SH-SY5Y (cell line): ENCODE measurements around the gene HNRNPUL2.

Experiments
- GATA2 ChIP-seq: IDR thresholded peaks from 2 replicates; pipeline ENCODE4 v1.6.1; 2011; ENCODE audit warnings: mild to moderate bottlenecking, low read depth, low read length
- GATA3 ChIP-seq: IDR thresholded peaks from 2 replicates; pipeline ENCODE4 v1.6.1; 2011; ENCODE audit warnings: low read depth, mild to moderate bottlenecking, low read length, moderate library complexity

The HNRNPUL2 gene

DNA sequence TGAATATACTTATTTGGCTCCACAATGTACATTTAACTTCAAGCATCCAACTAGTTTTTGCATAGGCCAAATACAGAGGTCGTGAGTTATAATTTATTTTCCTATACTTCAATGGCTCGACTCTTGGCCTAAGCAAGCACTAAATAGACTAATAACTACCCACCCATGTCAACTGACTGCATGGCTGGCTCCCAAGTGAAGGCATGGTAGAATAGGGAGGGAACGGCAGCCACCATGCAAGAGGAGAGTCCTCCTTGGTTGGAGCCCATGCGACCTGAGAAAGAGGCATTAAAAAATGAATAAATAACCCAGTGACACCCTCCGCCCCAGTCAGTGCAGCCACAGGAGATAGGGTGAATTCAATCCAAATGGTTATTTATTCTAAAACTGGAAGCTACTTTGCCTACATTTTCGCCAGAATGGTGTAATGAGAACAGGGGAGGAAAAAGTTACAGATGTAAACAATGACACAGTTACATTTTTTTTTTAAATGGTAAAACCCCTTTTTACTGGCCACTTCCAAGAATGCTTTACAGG, 14.9 kb downstream of the HNRNPUL2 start:
- no peak for TF ChIP-seq GATA2
- TF ChIP-seq GATA3, result no peak

DNA sequence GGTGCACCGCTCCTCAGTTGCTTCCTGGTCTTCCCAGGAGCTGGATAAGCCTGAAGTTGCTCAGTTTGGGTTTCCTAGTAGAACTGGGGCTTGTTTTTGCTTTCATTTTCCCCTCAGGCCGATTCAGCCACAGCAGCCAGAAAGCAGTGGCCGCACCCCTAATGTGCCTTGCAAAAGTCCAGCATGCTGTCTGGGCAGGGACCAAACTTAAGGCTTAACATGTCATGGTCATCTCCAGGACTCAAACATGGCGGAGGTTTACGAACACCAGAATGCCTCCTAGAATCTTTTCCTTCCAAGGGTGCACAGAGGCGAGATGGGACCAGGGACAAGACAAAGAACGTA, 17.3 kb downstream of the HNRNPUL2 start:
- TF ChIP-seq GATA2 (no peak), GATA3 (no peak)

DNA sequence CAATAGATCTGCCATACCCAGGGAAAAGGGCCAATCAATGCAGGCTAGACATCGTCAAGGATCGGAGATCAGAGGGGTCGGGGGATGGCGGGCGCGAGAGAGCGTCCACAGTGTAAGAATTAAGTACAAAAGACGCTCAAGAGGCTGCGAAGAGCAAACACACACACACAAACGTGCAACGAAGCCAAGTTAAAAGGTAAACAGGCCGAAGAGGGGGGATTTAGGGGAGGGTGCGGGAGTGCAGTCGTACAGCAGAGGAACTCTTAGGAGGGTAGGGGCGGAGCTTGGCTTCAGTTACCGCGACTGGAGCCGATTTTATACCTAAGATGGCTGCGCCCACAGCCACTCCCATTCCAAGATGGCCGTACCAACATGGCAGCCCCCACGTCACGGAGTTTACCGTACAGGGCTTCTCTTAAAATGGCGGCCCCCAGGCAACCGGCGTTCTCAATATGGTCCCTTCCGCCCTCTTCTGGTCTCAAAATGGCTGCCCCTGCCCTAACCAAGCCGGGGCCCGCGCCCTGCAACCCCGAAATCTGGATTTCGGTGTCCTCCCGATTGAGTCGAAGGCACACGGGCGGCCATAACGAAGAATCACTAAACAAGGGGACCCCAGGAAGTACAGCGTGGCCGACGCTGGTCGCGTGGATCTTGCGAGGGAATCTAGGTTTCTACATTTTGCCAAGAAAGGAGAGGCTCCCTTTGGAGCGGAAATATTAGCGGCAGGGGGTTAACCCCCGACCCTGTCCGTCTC, 17.8 kb downstream of the HNRNPUL2 start:
- TF ChIP-seq GATA2, result no peak
- no peak for TF ChIP-seq GATA3

DNA sequence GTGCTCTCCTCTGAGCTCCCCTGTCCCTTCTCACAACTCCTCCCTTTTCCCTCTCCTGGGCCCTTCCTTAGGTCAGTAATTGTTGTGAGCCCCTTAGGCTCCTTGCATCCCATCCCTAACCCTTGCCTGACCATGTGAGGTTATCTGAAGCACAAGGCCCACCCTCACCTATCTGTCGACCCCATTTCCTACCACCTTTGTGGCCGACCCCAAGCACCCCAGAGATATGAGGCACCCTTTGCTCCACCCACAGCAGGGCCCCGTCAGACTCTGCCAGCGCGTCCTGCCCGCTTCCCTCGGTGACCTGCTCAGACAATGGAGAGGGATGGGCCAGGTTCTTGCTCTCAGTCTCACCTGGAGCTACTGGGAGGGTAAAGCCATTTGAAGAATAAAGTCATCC, 18.5 kb downstream of the HNRNPUL2 start:
- TF ChIP-seq GATA2 (no peak), GATA3 (no peak)

- TF ChIP-seq GATA3, result no peak
- TF ChIP-seq GATA2, result no peak
Observed at GRCh38 chr11:62708392-62708791, 18.9 kb downstream of the HNRNPUL2 start.

DNA sequence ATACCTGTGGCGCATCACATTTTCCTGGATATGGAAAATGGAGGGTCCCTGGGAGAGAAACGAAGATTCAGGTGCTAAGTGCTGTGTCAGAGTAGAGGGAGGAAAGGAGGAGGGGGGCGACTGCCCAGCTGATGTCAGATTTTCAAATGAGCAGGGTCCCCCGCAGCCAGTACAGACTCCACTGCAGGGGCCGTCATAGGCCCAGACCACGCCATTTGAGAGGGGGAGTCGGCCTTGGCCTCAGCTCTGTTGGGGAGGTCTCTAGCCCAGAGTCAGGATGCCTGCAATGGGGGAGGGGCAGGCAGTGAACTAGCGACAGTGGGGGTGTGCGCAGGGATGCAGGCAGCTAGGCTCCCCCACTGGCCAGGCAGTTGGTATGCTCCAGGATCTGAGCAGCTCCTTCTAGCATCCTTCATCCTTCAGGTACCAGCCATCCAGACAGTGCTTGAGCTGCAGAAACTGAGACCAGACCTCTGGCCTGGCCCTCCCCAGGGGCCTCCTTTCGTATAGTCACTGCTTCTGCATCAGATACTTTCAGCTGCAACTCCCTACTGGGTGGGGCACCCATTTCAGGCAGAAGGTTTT, 19.9 kb downstream of the HNRNPUL2 start, which contains the start of the genes BSCL2 and GNG3:
Gene BSCL2, minus strand, starts transcription at position 148 of the 585 bp plus-strand sequence. CDS start 229 bp downstream, outside the sequence.
Gene GNG3, plus strand, starts transcription at position 400 of the 585 bp plus-strand sequence. CDS start 620 bp downstream, outside the sequence.
- TF ChIP-seq GATA3, result no peak

- no peak for TF ChIP-seq GATA3
- no peak for TF ChIP-seq GATA2
Observed at GRCh38 chr11:62706850-62707247, 20.4 kb downstream of the HNRNPUL2 start.

DNA sequence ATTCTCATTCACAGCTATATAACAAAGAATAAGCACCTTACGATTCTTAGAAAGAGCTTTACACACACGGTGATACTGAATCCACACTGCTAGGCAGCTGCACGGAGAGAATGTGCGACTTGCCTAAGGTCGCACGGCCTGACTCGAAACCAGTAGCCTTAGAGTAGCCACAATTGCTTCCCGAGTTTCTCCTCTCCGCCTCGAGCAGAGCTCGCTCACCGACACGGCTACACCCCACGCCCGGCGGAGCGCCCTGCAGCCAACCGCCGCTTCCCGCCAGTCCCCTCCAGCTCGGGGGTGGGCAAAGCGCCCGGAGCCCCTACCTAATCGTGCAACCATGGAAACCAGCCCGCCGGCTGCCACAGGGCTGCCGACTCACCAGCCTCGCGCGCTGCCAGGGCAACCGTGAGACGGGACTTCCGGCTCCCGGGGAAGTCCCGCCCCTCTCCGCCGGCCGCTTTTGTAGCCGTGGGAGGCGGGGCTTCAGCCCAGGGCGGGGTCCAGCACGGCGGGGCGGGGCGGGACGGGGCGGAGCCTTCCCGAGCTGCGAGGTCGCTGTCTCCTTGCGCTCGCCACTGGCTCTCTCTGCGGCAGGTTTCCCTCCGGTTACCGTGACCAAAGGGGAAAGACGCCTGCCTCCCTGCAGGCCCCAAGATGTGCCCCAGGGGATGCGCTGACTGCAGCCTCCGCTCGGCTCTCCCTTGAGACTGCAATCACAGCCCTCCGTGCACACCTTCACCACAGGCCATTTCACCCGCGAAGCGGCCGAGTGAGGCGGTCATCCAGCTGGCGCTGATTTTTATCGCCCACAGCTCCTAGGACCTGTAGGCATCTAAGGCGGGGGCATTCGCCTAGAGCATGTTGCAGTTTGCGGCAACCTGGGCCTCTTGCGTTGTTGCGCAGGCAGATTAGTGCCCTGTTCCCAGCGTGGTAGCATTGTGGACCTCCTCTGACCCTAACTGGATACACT, 21.1 kb downstream of the HNRNPUL2 start:
- no peak; the same call in 1 of the 2 replicates for TF ChIP-seq GATA3
- peak; percentile 90 for TF ChIP-seq GATA2

DNA sequence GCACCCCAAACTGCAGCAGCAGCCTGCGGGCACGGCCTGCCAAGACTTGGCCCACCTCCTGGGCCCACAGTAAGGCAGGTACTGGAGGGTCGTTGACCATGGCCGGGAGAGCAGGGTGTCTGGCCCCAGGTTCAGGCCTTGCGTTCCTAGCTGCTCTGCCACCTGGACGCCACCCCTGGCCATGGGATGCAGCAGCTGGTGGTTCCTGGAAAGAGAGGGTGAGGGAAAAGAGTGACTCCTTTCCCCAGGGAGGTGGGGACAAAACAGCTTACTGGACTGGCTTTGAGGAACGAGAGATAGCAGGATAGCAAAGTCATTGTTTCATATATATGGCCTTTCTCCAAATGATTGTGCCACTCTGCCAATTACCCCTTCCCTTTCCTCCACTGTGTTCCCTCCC, 21.8 kb downstream of the HNRNPUL2 start:
- TF ChIP-seq GATA2, result no peak
- no peak for TF ChIP-seq GATA3

DNA sequence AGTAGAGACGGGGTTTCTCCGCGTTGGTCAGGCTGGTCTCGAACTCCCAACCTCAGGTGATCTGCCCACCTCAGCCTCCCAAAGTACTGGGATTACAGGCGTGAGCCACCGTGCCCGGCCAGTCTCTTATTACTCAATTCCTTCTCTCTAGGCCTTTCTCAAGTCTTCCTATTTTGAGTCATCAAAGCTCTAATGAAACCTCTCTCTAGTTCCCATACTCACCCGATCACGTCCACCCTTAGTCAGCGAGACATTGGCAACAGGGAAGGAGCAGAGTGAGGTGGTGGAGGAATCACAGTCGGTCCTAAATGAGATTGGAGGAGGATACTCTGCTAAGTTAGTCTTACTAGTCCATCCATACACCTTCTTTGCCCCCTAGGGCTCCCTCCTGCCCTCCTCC, 25.0 kb downstream of the HNRNPUL2 start:
- TF ChIP-seq GATA2, result no peak
- no peak for TF ChIP-seq GATA3

DNA sequence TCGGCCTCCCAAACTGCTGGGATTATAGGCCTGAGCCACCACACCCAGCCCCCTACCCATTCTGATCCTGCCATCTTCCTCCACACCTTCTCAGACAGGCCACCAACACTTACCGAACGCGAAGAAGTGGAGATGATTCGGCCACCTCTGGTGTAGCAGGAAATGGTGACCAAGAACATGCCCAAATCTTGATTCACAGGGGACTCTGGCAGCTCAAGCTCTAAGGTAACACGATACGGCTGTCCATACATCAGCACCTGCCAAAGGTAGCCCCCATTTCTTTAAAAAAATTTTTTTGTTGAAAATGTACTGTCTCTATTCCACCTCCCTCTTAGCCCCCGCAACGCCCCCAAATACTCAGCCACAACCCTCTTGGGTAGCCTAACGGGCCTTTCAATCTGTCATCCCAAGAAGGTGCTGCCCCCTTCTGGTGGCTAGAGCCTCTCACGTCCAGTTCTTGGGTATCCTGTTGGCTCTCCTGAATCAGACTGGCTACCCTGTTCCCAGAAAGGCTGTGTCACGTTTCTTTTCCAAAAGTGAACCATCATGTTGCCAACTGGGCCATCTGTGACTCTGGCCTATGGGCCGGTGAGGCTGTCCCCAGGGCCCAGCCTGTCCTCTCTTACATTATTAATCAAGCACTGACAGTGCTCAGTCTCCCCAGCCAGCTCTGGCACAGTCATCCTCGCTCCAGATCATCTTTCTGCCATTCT, 32.6 kb downstream of the HNRNPUL2 start:
- TF ChIP-seq GATA3, result no peak

DNA sequence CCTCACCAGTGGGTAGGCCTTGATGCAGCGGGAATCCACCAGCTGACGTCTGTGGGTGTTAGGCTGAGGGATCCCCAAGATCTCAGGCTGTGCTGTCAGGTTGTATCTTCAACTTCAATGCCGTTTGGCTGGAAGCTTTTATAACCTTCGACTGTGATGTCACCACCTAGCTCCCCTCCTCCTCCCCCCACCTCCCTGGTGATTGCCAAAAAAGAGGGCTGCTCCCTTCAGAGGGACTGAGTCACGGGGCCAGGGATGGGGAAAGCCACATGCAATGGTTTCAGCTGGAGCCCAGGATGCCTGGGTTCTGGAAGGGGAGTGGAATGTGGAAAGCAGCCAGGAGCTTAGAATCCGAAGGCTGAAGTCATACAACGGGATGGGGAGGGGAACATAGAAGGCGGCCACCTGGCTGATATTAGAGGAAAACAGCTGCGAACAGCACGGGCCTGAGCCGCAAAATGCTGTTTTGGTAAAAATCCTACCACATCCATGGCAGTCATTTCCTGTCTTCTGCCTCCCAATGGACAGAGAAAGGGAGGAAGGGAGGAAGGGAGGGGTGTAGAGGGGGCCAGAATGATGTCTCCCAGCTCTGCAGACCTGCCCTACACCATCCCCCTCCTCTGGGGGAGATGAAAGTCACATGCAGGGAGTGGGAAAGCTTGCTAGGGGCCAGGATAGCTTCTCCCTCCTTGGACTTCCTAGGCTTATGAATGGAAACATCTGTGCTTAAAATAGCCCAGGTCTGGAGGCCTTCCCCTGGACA, 37.7 kb downstream of the HNRNPUL2 start, which contains the start of gene LRRN4CL:
Gene LRRN4CL, minus strand, starts transcription at position 110 of the 763 bp plus-strand sequence. CDS start 1,022 bp downstream, outside the sequence.
- no peak for TF ChIP-seq GATA3
- no peak for TF ChIP-seq GATA2

- no peak for TF ChIP-seq GATA3
- no peak for TF ChIP-seq GATA2
Observed at GRCh38 chr11:62688491-62688890, 38.8 kb downstream of the HNRNPUL2 start.
